Measurements from ENCODE around the gene TMEM168.

The TMEM168 gene

GRCh38 chr7:112714917-112715316, 75.3 kb downstream of the TMEM168 start:
- no peak for DNase-seq (ENCODE audit: low read depth)

Measured in stimulated activated CD8-positive, alpha-beta memory T cell treated with anti-CD3 and anti-CD28 coated beads, Interleukin-15, amount 100 ng/mL, for 1 hour (primary cell).